ENCODE data around the gene CNOT6.

- TF ChIP-seq CTCF (IDR thresholded peaks at IDR 0.05) (no peak), POLR2A (IDR thresholded peaks at IDR 0.05) (no peak)
Observed at GRCh38 chr5:180622910-180623309, 128.7 kb downstream of the CNOT6 start.

All from suprapubic skin (tissue), 3 donors.